HepG2 (cell line): Measurements from ENCODE around the gene TXNRD2. TPM values are rescaled to one million over a fixed set of nuclear protein-coding genes. Genes with fewer than 3 reads are reported as not detected.
A peak's percentile ranks its signal among the peaks of the same experiment; 100 is the strongest.

Source experiments
- AGO2 ChIP-seq: fragments of 200-400 bp; formaldehyde crosslinking; optimal IDR thresholded peaks from 2 replicates; pipeline ENCODE3; 2017; ENCODE audit warnings: mild to moderate bottlenecking, low read depth, low read length, moderate library complexity
- ATF7-NPFF ChIP-seq: sonication (generic); formaldehyde crosslinking; IDR thresholded peaks from 2 replicates; pipeline ENCODE4 v1.8.1; 2023; ENCODE audit warnings: mild to moderate bottlenecking, low read depth, missing genetic modification reagents, moderate library complexity
- ETV5 ChIP-seq: IDR thresholded peaks from 2 replicates; pipeline ENCODE4 v1.6.1; 2018; ENCODE audit warnings: missing biosample characterization, missing genetic modification reagents, inconsistent platforms, borderline replicate concordance
- GATAD1 ChIP-seq: IDR thresholded peaks from 2 replicates; pipeline ENCODE4 v1.6.1; 2016; ENCODE audit warnings: missing genetic modification reagents, missing compliant biosample characterization
- HDAC1 ChIP-seq: sonication (generic); formaldehyde crosslinking; IDR thresholded peaks from 2 replicates; pipeline ENCODE4 v1.5.1; 2020; ENCODE audit warnings: mild to moderate bottlenecking, missing genetic modification reagents
- KLF11 ChIP-seq: IDR thresholded peaks from 2 replicates; pipeline ENCODE4 v1.6.1; 2016; ENCODE audit warnings: missing compliant biosample characterization
- MAF1 ChIP-seq: sonication (generic); formaldehyde crosslinking; IDR thresholded peaks from 2 replicates; pipeline ENCODE4 v1.5.0; 2020; ENCODE audit warnings: missing genetic modification reagents, borderline replicate concordance
- MEIS2 ChIP-seq: sonication (generic); formaldehyde crosslinking; IDR thresholded peaks from 2 replicates; pipeline ENCODE4 v1.9.0; 2021; ENCODE audit warnings: mild to moderate bottlenecking, missing genetic modification reagents
- PCBP1 ChIP-seq: fragments of 200-400 bp; formaldehyde crosslinking; IDR thresholded peaks from 2 replicates; pipeline ENCODE4 v1.6.1; 2017; ENCODE audit warnings: mild to moderate bottlenecking, low read depth, low read length, borderline replicate concordance
- REPIN1 ChIP-seq: sonication (generic); formaldehyde crosslinking; IDR thresholded peaks from 2 replicates; pipeline ENCODE4 v1.8.0; 2022; ENCODE audit warnings: missing genetic modification reagents, low read depth, mild to moderate bottlenecking, borderline replicate concordance
- SNAPC2 ChIP-seq: sonication (generic); formaldehyde crosslinking; IDR thresholded peaks from 2 replicates; pipeline ENCODE4 v1.8.1; 2022; ENCODE audit warnings: mild to moderate bottlenecking, missing genetic modification reagents
- SP4 ChIP-seq: sonication (generic); formaldehyde crosslinking; IDR thresholded peaks from 2 replicates; pipeline ENCODE4 v1.8.1; 2023; ENCODE audit warnings: mild to moderate bottlenecking, missing genetic modification reagents
- TAF1 ChIP-seq: sonication (generic); formaldehyde crosslinking; IDR thresholded peaks from 2 replicates; pipeline ENCODE4 v1.4.0; 2020; ENCODE audit warnings: missing genetic modification reagents
- ZNF501 ChIP-seq: sonication (generic); formaldehyde crosslinking; IDR thresholded peaks from 2 replicates; pipeline ENCODE4 v1.5.1; 2020; ENCODE audit warnings: mild to moderate bottlenecking, moderate library complexity, missing genetic modification reagents
- ZNF564 ChIP-seq: sonication (generic); formaldehyde crosslinking; IDR thresholded peaks from 2 replicates; pipeline ENCODE4 v1.8.1; 2023; ENCODE audit warnings: mild to moderate bottlenecking, missing genetic modification reagents
- ZNF670 ChIP-seq: sonication (generic); formaldehyde crosslinking; IDR thresholded peaks from 2 replicates; pipeline ENCODE4 v1.8.0; 2022; ENCODE audit warnings: mild to moderate bottlenecking, missing genetic modification reagents, borderline replicate concordance
- ZNF891 ChIP-seq: sonication (generic); formaldehyde crosslinking; IDR thresholded peaks from 2 replicates; pipeline ENCODE4 v1.5.0; 2020; ENCODE audit warnings: mild to moderate bottlenecking, missing genetic modification reagents
- ZSCAN29 ChIP-seq: sonication (generic); formaldehyde crosslinking; conservative IDR thresholded peaks from 2 replicates; pipeline ENCODE4 v1.4.0; 2020; ENCODE audit warnings: mild to moderate bottlenecking, missing genetic modification reagents
- ZSCAN9 ChIP-seq: IDR thresholded peaks from 2 replicates; pipeline ENCODE4 v1.6.1; 2016; ENCODE audit warnings: borderline replicate concordance
- polyA plus RNA-seq, 8 experiments: library from polyadenylated mRNA; depleted of rRNA in 3 of 8; stranded (reverse) in 7 of 8; unstranded in 1 of 8; fragments of >200 nt; fragmentation: Illumina TruSeq in 4 of 8; extraction: Trizol in 4 of 8; gene quantifications; 2 replicates each; pipeline versions ENCODE4 v1.2.1 to v1.2.3, GENCODE V29; 2011 to 2016; ENCODE audit warnings: low read depth in 4 of 8, missing spikeins in 1 of 8, mixed read lengths in 1 of 8; ENCODE audit not compliant: insufficient read depth in 1 of 8
- total RNA-seq, 5 experiments: library from RNA; depleted of rRNA; stranded (reverse); fragments of >200 nt; fragmentation: Illumina TruSeq; extraction: Trizol; gene quantifications; 2 replicates each; pipeline ENCODE4 v1.2.3, GENCODE V29; 2016; ENCODE audit warnings: low read depth in 1 of 5
- TF ChIP-seq, protein P1 (sequence below): sonication (generic); formaldehyde crosslinking; IDR thresholded peaks from 2 replicates; pipeline ENCODE4 v1.5.1; 2020; ENCODE audit warnings: mild to moderate bottlenecking, missing genetic modification reagents, moderate library complexity
- TF ChIP-seq, protein P2 (sequence below): sonication (generic); formaldehyde crosslinking; IDR thresholded peaks from 2 replicates; pipeline ENCODE4 v1.4.0; 2020; ENCODE audit warnings: missing genetic modification reagents
- TF ChIP-seq, protein P3 (sequence below): sonication (generic); formaldehyde crosslinking; IDR thresholded peaks from 2 replicates; pipeline ENCODE4 v1.4.0; 2020; ENCODE audit warnings: missing genetic modification reagents
- TF ChIP-seq, protein P4 (sequence below): sonication (generic); formaldehyde crosslinking; IDR thresholded peaks from 2 replicates; pipeline ENCODE4 v1.4.0; 2020; ENCODE audit warnings: missing genetic modification reagents
- TF ChIP-seq, protein P5 (sequence below): sonication (generic); formaldehyde crosslinking; IDR thresholded peaks from 2 replicates; pipeline ENCODE4 v1.8.1; 2023; ENCODE audit warnings: missing genetic modification reagents, mild to moderate bottlenecking, borderline replicate concordance

Gene TXNRD2
- total and polyA plus RNA-seq, 2 of the 13 experiments (the other 11 are each of a cell fraction or from before 2014, with no cell fraction given) = 17.5 to 18.6 TPM

DNA sequence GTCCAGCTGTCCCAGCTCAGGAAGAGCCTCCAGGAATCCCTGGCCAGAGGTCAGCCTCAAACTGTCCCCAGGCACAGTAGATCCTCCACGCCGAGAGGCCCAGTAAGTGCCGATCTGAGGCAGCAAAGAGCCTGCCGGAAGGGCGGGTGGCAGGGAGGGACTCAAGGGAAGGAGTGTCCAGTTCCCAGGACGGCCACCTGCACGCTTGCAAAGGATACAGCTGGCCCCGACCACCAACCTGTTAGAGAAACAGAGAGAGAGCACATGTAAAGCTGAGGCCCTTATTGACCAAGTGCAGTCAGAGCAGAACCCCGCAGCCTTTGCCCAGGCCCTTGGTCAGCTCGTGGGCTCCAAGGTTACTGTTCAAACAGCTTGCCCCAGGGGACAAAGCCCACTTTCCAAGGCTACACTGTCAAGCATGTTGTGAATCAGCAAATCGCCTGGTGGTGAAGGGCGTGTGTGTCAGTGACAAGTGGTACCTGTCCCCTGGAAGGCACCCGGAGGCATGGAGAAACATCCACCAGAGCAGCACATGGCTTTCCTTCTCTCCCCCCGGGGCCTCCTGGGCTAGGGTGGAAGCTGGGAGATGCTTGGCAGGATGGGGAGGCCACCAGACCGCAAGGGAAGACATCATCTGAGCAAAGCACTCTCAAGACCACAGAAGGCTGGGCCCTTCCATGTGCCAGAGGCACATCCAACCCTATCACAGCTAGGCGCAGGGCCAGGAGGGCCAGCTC, 42.6 kb downstream of the TXNRD2 start (continued):
- TF ChIP-seq GATAD1 (CRISPR knock-in tag) (peak; percentile 19; the same call in 1 of the 2 replicates), TAF1 (CRISPR knock-in tag) (no peak), REPIN1 (peak; percentile 72), ZSCAN29 (CRISPR knock-in tag) (peak; percentile 63; the same call in 1 of the 2 replicates), MEIS2 (CRISPR knock-in tag) (no peak), MAF1 (CRISPR knock-in tag) (no peak), SNAPC2 (CRISPR knock-in tag) (no peak), ETV5 (CRISPR knock-in tag) (peak; percentile 23; the same call in 1 of the 2 replicates), AGO2 (no peak), ZNF501 (CRISPR knock-in tag) (peak; percentile 66; the same call in 1 of the 2 replicates), SP4 (CRISPR knock-in tag) (0 out of 2 replicates have a peak, but pooled peaks have one; percentile 12), ZNF891 (CRISPR knock-in tag) (0 out of 2 replicates have a peak, but pooled peaks have one; percentile 70), ZSCAN9 (no peak), KLF11 (CRISPR knock-in tag) (no peak), ATF7-NPFF (CRISPR knock-in tag) (peak; percentile 47; the same call in 1 of the 2 replicates), PCBP1 (no peak), HDAC1 (CRISPR knock-in tag) (peak; percentile 91), ZNF670 (peak; percentile 72), ZNF564 (CRISPR knock-in tag) (no peak)
- TF ChIP-seq, protein P1, sequence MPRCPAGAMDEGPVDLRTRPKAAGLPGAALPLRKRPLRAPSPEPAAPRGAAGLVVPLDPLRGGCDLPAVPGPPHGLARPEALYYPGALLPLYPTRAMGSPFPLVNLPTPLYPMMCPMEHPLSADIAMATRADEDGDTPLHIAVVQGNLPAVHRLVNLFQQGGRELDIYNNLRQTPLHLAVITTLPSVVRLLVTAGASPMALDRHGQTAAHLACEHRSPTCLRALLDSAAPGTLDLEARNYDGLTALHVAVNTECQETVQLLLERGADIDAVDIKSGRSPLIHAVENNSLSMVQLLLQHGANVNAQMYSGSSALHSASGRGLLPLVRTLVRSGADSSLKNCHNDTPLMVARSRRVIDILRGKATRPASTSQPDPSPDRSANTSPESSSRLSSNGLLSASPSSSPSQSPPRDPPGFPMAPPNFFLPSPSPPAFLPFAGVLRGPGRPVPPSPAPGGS = no peak
- TF ChIP-seq, protein P2, sequence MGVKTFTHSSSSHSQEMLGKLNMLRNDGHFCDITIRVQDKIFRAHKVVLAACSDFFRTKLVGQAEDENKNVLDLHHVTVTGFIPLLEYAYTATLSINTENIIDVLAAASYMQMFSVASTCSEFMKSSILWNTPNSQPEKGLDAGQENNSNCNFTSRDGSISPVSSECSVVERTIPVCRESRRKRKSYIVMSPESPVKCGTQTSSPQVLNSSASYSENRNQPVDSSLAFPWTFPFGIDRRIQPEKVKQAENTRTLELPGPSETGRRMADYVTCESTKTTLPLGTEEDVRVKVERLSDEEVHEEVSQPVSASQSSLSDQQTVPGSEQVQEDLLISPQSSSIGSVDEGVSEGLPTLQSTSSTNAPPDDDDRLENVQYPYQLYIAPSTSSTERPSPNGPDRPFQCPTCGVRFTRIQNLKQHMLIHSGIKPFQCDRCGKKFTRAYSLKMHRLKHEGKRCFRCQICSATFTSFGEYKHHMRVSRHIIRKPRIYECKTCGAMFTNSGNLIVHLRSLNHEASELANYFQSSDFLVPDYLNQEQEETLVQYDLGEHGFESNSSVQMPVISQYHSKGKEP (CRISPR knock-in tag) = no peak
- TF ChIP-seq, protein P3, sequence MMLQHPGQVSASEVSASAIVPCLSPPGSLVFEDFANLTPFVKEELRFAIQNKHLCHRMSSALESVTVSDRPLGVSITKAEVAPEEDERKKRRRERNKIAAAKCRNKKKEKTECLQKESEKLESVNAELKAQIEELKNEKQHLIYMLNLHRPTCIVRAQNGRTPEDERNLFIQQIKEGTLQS (CRISPR knock-in tag) = no peak
- TF ChIP-seq, protein P4, sequence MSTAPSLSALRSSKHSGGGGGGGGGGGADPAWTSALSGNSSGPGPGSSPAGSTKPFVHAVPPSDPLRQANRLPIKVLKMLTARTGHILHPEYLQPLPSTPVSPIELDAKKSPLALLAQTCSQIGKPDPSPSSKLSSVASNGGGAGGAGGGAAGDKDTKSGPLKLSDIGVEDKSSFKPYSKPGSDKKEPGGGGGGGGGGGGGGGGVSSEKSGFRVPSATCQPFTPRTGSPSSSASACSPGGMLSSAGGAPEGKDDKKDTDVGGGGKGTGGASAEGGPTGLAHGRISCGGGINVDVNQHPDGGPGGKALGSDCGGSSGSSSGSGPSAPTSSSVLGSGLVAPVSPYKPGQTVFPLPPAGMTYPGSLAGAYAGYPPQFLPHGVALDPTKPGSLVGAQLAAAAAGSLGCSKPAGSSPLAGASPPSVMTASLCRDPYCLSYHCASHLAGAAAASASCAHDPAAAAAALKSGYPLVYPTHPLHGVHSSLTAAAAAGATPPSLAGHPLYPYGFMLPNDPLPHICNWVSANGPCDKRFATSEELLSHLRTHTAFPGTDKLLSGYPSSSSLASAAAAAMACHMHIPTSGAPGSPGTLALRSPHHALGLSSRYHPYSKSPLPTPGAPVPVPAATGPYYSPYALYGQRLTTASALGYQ = no peak
- TF ChIP-seq, protein P5, sequence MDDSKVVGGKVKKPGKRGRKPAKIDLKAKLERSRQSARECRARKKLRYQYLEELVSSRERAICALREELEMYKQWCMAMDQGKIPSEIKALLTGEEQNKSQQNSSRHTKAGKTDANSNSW = no peak
